GM23338 (cell line): ENCODE results near the gene CERS1. TPM values are rescaled to one million over a fixed set of nuclear protein-coding genes. Genes with fewer than 3 reads are reported as not detected.

Experiments used
- ATAC-seq: fragments of 200-7000 bp; cut with Tn5 transposase; 3 replicates; pipeline ENCODE4 v1.9.1; 2020
- DNase-seq: peaks from one replicate; pipeline ENCODE4 v3.0.0-alpha.2; 2015; ENCODE audit warnings: low spot score
- H2AFZ ChIP-seq: fragments of 200-600 bp; sonication (generic); 2 replicates; pipeline ENCODE4 v1.8.0; 2016; ENCODE audit warnings: antibody characterized with exemption, mild to moderate bottlenecking, moderate library complexity
- H3F3A ChIP-seq: fragments of 200-600 bp; sonication (generic); replicated peaks from 2 replicates; pipeline ENCODE4 v1.8.0; 2017; ENCODE audit warnings: antibody characterized with exemption, mixed run types, low read depth
- H3K27ac ChIP-seq: fragments of 200-600 bp; sonication (generic); 2 replicates; pipeline ENCODE4 v1.6.1; 2016; ENCODE audit warnings: low read depth
- H3K27me3 ChIP-seq: fragments of 200-600 bp; sonication (generic); 2 replicates; pipeline ENCODE4 v1.8.0; 2016; ENCODE audit warnings: mild to moderate bottlenecking, mixed run types, moderate library complexity; ENCODE audit not compliant: insufficient read depth
- H3K36me3 ChIP-seq: fragments of 200-600 bp; sonication (generic); 2 replicates; pipeline ENCODE4 v1.8.0; 2016; ENCODE audit warnings: mild to moderate bottlenecking; ENCODE audit not compliant: insufficient read depth
- H3K4me1 ChIP-seq: fragments of 200-600 bp; sonication (generic); 2 replicates; pipeline ENCODE4 v1.8.0; 2016; ENCODE audit warnings: mild to moderate bottlenecking, moderate library complexity; ENCODE audit not compliant: insufficient read depth
- H3K4me2 ChIP-seq: fragments of 200-600 bp; sonication (generic); 2 replicates; pipeline ENCODE4 v1.7.1; 2017; ENCODE audit warnings: mixed run types
- H3K4me3 ChIP-seq: fragments of 200-600 bp; sonication (generic); 2 replicates; pipeline ENCODE4 v1.6.1; 2016; ENCODE audit warnings: mixed run types
- H3K79me2 ChIP-seq: fragments of 200-600 bp; sonication (generic); replicated peaks from 2 replicates; pipeline ENCODE4 v1.8.0; 2017; ENCODE audit warnings: mild to moderate bottlenecking; ENCODE audit not compliant: insufficient read depth
- H3K9me2 ChIP-seq: fragments of 200-600 bp; sonication (generic); 2 replicates; pipeline ENCODE4 v1.8.0; 2017; ENCODE audit not compliant: insufficient read depth
- H4K20me1 ChIP-seq: fragments of 200-600 bp; sonication (generic); replicated peaks from 2 replicates; pipeline ENCODE4 v1.8.0; 2017; ENCODE audit warnings: mild to moderate bottlenecking; ENCODE audit not compliant: insufficient read depth
- H3K27ac Mint-ChIP-seq: 2 replicates; pipeline ENCODE4 v1.8.0; 2020; ENCODE audit warnings: inconsistent platforms, mild to moderate bottlenecking, moderate library complexity, mixed read lengths
- H3K27me3 Mint-ChIP-seq: 3 replicates; pipeline ENCODE4 v1.8.0; 2022; ENCODE audit warnings: low read depth, mild to moderate bottlenecking, moderate library complexity, mixed read lengths, inconsistent platforms; ENCODE audit not compliant: insufficient read depth, poor library complexity
- H3K36me3 Mint-ChIP-seq: 3 replicates; pipeline ENCODE4 v1.8.0; 2021; ENCODE audit warnings: low read depth, mild to moderate bottlenecking, inconsistent platforms, moderate library complexity, mixed read lengths
- H3K4me1 Mint-ChIP-seq: 3 replicates; pipeline ENCODE4 v1.8.0; 2020; ENCODE audit warnings: mild to moderate bottlenecking, inconsistent platforms, mixed read lengths
- H3K4me3 Mint-ChIP-seq: 3 replicates; pipeline ENCODE4 v1.8.0; 2021; ENCODE audit warnings: moderate library complexity, mild to moderate bottlenecking, inconsistent platforms, mixed read lengths
- H3K9me3 Mint-ChIP-seq: 3 replicates; pipeline ENCODE4 v1.8.0; 2020; ENCODE audit warnings: moderate library complexity, mild to moderate bottlenecking, inconsistent platforms, mixed read lengths
- CREB1 ChIP-seq: fragments of 250-450 bp; sonication (Bioruptor Pico); IDR thresholded peaks from 2 replicates; pipeline ENCODE4 v1.5.0; 2020; ENCODE audit warnings: low read depth, mild to moderate bottlenecking, moderate library complexity
- CTCF ChIP-seq, 2 experiments: fragments of 200-600 bp in 1 of 2; sonication (generic) in 1 of 2; conservative IDR thresholded peaks; 2 replicates each; pipeline versions ENCODE4 v1.5.1 to v1.6.1; 2016 to 2017; ENCODE audit warnings: antibody characterized with exemption in 2 of 2, low read depth in 2 of 2, mild to moderate bottlenecking in 2 of 2, moderate library complexity in 1 of 2
- EZH2 ChIP-seq: fragments of 200-600 bp; sonication (generic); IDR thresholded peaks from one replicate; pipeline ENCODE4 v1.8.0; 2017; ENCODE audit warnings: antibody characterized with exemption, mild to moderate bottlenecking, low read depth; ENCODE audit not compliant: unreplicated experiment
- EZH2phosphoT487 ChIP-seq: fragments of 200-600 bp; sonication (generic); IDR thresholded peaks from one replicate; pipeline ENCODE4 v1.8.1; 2018; ENCODE audit warnings: antibody characterized with exemption; ENCODE audit not compliant: unreplicated experiment
- JUNB ChIP-seq: IDR thresholded peaks from one replicate; pipeline ENCODE4 v1.6.1; 2016; ENCODE audit warnings: antibody characterized with exemption; ENCODE audit not compliant: unreplicated experiment
- NANOG ChIP-seq: IDR thresholded peaks from 2 replicates; pipeline ENCODE4 v1.6.1; 2016; ENCODE audit warnings: antibody characterized with exemption, borderline replicate concordance
- POLR2AphosphoS5 ChIP-seq: IDR thresholded peaks from 2 replicates; pipeline ENCODE4 v1.6.1; 2016; ENCODE audit warnings: antibody characterized with exemption, low read depth
- STAT1 ChIP-seq: IDR thresholded peaks from one replicate; pipeline ENCODE4 v1.6.1; 2016; ENCODE audit warnings: antibody characterized with exemption; ENCODE audit not compliant: unreplicated experiment
- ZNF114 ChIP-seq: fragments of 250-450 bp; sonication (Bioruptor Pico); IDR thresholded peaks from 2 replicates; pipeline ENCODE4 v1.5.0; 2020; ENCODE audit warnings: mild to moderate bottlenecking, moderate library complexity
- ZNF331 ChIP-seq: fragments of 250-450 bp; sonication (Bioruptor Pico); IDR thresholded peaks from 2 replicates; pipeline ENCODE4 v1.5.0; 2020; ENCODE audit warnings: low read depth, mild to moderate bottlenecking, moderate library complexity
- polyA plus RNA-seq: library from polyadenylated mRNA; unstranded; fragments of >200 nt; fragmentation: Nextera tagmentation; extraction: Ambion mirVana; gene quantifications from 2 replicates; pipeline ENCODE4 v1.2.1, GENCODE V29; 2016
- total RNA-seq: library from RNA; depleted of rRNA; stranded (reverse); fragments of >200 nt; shearing (Covaris generic); gene quantifications from 2 replicates; pipeline ENCODE4 v1.2.3, GENCODE V29; 2014

CERS1 gene
- total and polyA plus RNA-seq, 2 experiments from 2014 or later = 11.1 to 12.2 TPM

DNA sequence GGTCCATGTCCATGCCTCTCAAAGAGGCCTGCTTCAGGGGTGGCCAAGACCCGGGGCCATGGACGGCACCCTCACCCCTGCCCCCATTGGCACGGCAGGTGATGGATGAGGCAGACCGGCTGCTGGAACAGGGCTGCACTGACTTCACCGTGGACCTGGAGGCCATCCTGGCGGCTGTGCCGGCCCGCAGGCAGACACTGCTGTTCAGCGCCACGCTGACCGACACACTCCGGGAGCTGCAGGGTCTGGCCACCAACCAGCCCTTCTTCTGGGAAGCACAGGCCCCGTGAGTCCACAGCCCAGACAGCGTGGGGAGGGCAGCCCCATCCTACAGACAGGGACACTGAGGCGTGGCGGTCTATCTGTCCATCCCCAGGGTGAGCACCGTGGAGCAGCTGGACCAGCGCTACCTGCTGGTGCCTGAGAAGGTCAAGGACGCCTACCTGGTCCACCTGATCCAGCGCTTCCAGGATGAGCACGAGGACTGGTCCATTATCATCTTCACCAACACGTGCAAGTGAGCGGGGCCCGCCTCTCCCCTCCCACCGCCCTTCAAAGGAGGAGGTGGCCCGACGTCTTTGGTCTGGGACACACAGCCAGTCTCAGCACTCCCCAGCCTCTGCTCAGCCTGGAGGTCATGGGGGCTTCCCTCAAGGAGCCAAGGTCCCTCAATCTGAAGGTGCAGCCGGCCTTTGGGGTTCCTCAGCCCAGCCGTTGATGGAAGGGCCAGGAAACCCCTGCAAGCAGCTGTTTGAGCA is 26.4 kb upstream of the CERS1 start:
- peaks cover 31% of the 10 kb centered on the region for H3K79me2 ChIP-seq
- Mint-ChIP-seq H3K36me3 (peaks cover 59% of the 10 kb centered on the region), H3K27ac (no peak overlapping the region), H3K9me3 (no peaks in the 10 kb centered on the region; the same call in 2 of the 3 replicates), H3K27me3 (peaks cover 12% of the 10 kb centered on the region), H3K4me3 (no peak overlapping the region), H3K4me1 (peaks cover 9% of the 10 kb centered on the region)
- TF ChIP-seq POLR2AphosphoS5 (0 out of 2 replicates have a peak, but pooled peaks have one; percentile 2), NANOG (no peak), ZNF114 (no peak), CTCF (conservative IDR thresholded peaks at IDR 0.05; ENCODE audit: low read depth in 2 of 2) (no peak), EZH2 (no peak)
- H3K4me2 ChIP-seq = no peak overlapping the region
- H3F3A ChIP-seq = 0 out of 2 replicates have a peak, but pooled peaks cover 3% of the 10 kb centered on the region
- H3K9me2 ChIP-seq = no peaks in the 10 kb centered on the region
- 0 out of 2 replicates have a peak, but pooled peaks cover 9% of the 10 kb centered on the region for H3K4me1 ChIP-seq
- H3K27me3 ChIP-seq = no peaks in the 10 kb centered on the region
- no peak overlapping the region for H3K4me3 ChIP-seq
- H4K20me1 ChIP-seq = peaks cover 3% of the 10 kb centered on the region; the same call in 1 of the 2 replicates
- no peak overlapping the region for H3K27ac ChIP-seq
- ATAC-seq = no peak
- no peaks in the 10 kb centered on the region; the same call in 1 of the 2 replicates for H3K36me3 ChIP-seq
- H2AFZ ChIP-seq = no peak overlapping the region
- no peak for DNase-seq

DNA sequence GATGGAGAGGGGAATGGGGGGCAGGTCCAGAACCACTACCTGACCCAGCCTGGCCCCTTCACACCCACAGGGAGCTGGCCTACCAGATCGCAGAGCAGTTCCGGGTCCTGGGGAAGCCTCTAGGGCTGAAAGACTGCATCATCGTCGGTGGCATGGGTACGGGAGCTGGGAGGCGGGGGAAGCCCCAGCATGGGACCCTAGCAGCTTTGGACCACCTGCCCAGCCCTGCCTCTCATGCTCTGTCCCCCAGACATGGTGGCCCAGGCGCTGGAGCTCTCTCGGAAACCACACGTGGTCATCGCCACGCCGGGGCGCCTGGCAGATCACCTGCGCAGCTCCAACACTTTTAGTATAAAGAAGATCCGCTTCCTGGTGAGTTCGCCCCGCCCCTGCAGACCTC is 25.6 kb upstream of the CERS1 start:
- H3K79me2 ChIP-seq = peaks cover 37% of the 10 kb centered on the region
- 0 out of 2 replicates have a peak, but pooled peaks cover 9% of the 10 kb centered on the region for H3K4me1 ChIP-seq
- H3K4me2 ChIP-seq = no peak overlapping the region
- no peaks in the 10 kb centered on the region for H3K9me2 ChIP-seq
- peaks cover 9% of the 10 kb centered on the region for H3K4me1 Mint-ChIP-seq
- H3F3A ChIP-seq = 0 out of 2 replicates have a peak, but pooled peaks cover 3% of the 10 kb centered on the region
- no peaks in the 10 kb centered on the region; the same call in 2 of the 3 replicates for H3K9me3 Mint-ChIP-seq
- ATAC-seq = no peak
- H3K27ac ChIP-seq = no peak overlapping the region
- peaks cover 3% of the 10 kb centered on the region; the same call in 1 of the 2 replicates for H4K20me1 ChIP-seq
- no peak overlapping the region for H2AFZ ChIP-seq
- no peak overlapping the region for H3K4me3 ChIP-seq
- DNase-seq = no peak
- H3K36me3 Mint-ChIP-seq = peaks cover 57% of the 10 kb centered on the region
- no peaks in the 10 kb centered on the region for H3K27me3 ChIP-seq
- H3K36me3 ChIP-seq = no peaks in the 10 kb centered on the region; the same call in 1 of the 2 replicates
- peak overlapping the region; percentile 93; the same call in 2 of the 3 replicates for H3K4me3 Mint-ChIP-seq
- H3K27ac Mint-ChIP-seq = no peak overlapping the region
- peaks cover 12% of the 10 kb centered on the region for H3K27me3 Mint-ChIP-seq
- TF ChIP-seq CTCF (conservative IDR thresholded peaks at IDR 0.05; ENCODE audit: low read depth in 2 of 2) = no peak
- TF ChIP-seq CREB1 (CRISPR knock-in tag) = no peak
- TF ChIP-seq ZNF331 = no peak
- no peak for TF ChIP-seq POLR2AphosphoS5
- TF ChIP-seq JUNB = no peak
- TF ChIP-seq EZH2 = no peak
- no peak for TF ChIP-seq STAT1
- TF ChIP-seq EZH2phosphoT487 = no peak
